HCT116 (cell line): ENCODE measurements around the gene C9orf72. TPM values are rescaled to one million over a fixed set of nuclear protein-coding genes. Genes with fewer than 3 reads are reported as not detected.

Source experiments
- ATAC-seq: fragments of 200-7000 bp; cut with Tn5 transposase; 2 replicates; pipeline ENCODE4 v1.9.1; 2020; ENCODE audit warnings: mild to moderate bottlenecking, moderate library complexity
- BruUV-seq: library from RNA; stranded (reverse); fragments of 400-500 nt; replicated peaks from 2 replicates; lab custom pipeline; 2021; lab: Mats Ljungman, UMichigan
- CTCF ChIA-PET: fragments of 300-600 bp; sonication (Branson Sonifier 250); formaldehyde crosslinking; loops from one replicate; lab custom pipeline; 2021; ENCODE audit warnings: antibody characterized with exemption; lab: Charles Lee
- POLR2A ChIA-PET: fragments of 300-600, 350-600 bp; sonication (Branson Sonifier 250); formaldehyde crosslinking; loops from one replicate; lab custom pipeline; 2021; ENCODE audit warnings: antibody characterized with exemption; lab: Charles Lee
- RAD21 ChIA-PET, 2 experiments: fragments of 300-600 bp; sonication (Branson Sonifier 250); formaldehyde crosslinking; loops; one replicate each; lab custom pipeline; 2023; ENCODE audit warnings: low total read pairs in 2 of 2; ENCODE audit not compliant: uncharacterized antibody in 2 of 2, unreplicated experiment in 2 of 2, low non-redundant PET in 1 of 2; lab: Charles Lee
- DNase-seq: peaks from one replicate; pipeline ENCODE4 v3.0.0-alpha.2; 2010; ENCODE audit warnings: low read depth, low spot score
- H2AFZ ChIP-seq: fragments of 200-600 bp; shearing (Covaris generic), sonication (generic); 2 replicates; pipeline ENCODE4 v1.6.1; 2017; ENCODE audit warnings: low read depth, mixed run types, mixed read lengths, antibody characterized with exemption, low read length; ENCODE audit not compliant: poor library complexity, severe bottlenecking
- H3K27ac ChIP-seq: 2 replicates; pipeline ENCODE4 v1.5.1; 2012; ENCODE audit warnings: low read depth, low read length
- H3K27me3 ChIP-seq: fragments of 200-600 bp; sonication (generic); 2 replicates; pipeline ENCODE4 v1.6.1; 2016; ENCODE audit warnings: mixed run types, low read length, mixed read lengths; ENCODE audit not compliant: insufficient read depth
- H3K36me3 ChIP-seq, 2 experiments: fragments of 200-500 bp in 1 of 2; fragments of 200-600 bp in 1 of 2; sonication (Bioruptor generic) in 1 of 2; sonication (generic) in 1 of 2; 2 replicates each; pipeline versions ENCODE4 v1.5.1 to v1.6.1; 2014 to 2016; ENCODE audit warnings: low read length in 2 of 2, inconsistent platforms in 1 of 2, mixed read lengths in 1 of 2, mixed run types in 1 of 2; ENCODE audit not compliant: insufficient read depth in 2 of 2, control insufficient read depth in 1 of 2
- H3K4me1 ChIP-seq, 2 experiments: fragments of 200-600 bp in 1 of 2; sonication (generic) in 1 of 2; 2 replicates each; pipeline versions ENCODE4 v1.5.1 to v1.6.1; 2012 to 2017; ENCODE audit warnings: low read length in 2 of 2, inconsistent platforms in 1 of 2, mild to moderate bottlenecking in 1 of 2, mixed read lengths in 1 of 2, mixed run types in 1 of 2, moderate library complexity in 1 of 2; ENCODE audit not compliant: insufficient read depth in 2 of 2, control insufficient read depth in 1 of 2
- H3K4me2 ChIP-seq: fragments of 200-600 bp; sonication (generic); 2 replicates; pipeline ENCODE4 v1.6.1; 2017; ENCODE audit warnings: mixed run types, low read length, mixed read lengths
- H3K4me3 ChIP-seq, 2 experiments: fragments of 200-600 bp in 1 of 2; sonication (generic) in 1 of 2; replicated peaks in 1 of 2; 2 replicates each; pipeline ENCODE4 v1.5.1; 2011 to 2016; ENCODE audit warnings: low read length in 2 of 2, control low read depth in 1 of 2, low read depth in 1 of 2, mild to moderate bottlenecking in 1 of 2, mixed read lengths in 1 of 2, mixed run types in 1 of 2
- H3K79me2 ChIP-seq: fragments of 200-600 bp; sonication (generic); 2 replicates; pipeline ENCODE4 v1.6.1; 2017; ENCODE audit warnings: mild to moderate bottlenecking, mixed run types, low read length, moderate library complexity, mixed read lengths; ENCODE audit not compliant: insufficient read depth
- H3K9ac ChIP-seq: fragments of 200-600 bp; sonication (generic); 2 replicates; pipeline ENCODE4 v1.6.1; 2016; ENCODE audit warnings: low read length, mixed read lengths
- H3K9me2 ChIP-seq: fragments of 200-600 bp; sonication (generic), shearing (Covaris generic); 2 replicates; pipeline ENCODE4 v1.6.1; 2017; ENCODE audit warnings: mixed run types, mild to moderate bottlenecking, moderate library complexity; ENCODE audit not compliant: insufficient read depth
- H3K9me3 ChIP-seq, 2 experiments: fragments of 200-500 bp in 1 of 2; fragments of 200-600 bp in 1 of 2; sonication (Bioruptor generic) in 1 of 2; sonication (generic) in 1 of 2; 2 replicates each; pipeline ENCODE4 v1.6.1; 2014 to 2017; ENCODE audit warnings: low read length in 2 of 2, mixed read lengths in 2 of 2, inconsistent platforms in 1 of 2, low read depth in 1 of 2, mild to moderate bottlenecking in 1 of 2, mixed run types in 1 of 2, moderate library complexity in 1 of 2; ENCODE audit not compliant: control insufficient read depth in 1 of 2, insufficient read depth in 1 of 2
- H4K20me1 ChIP-seq: fragments of 200-600 bp; sonication (generic), shearing (Covaris generic); 2 replicates; pipeline ENCODE4 v1.6.1; 2017; ENCODE audit warnings: mixed run types, mild to moderate bottlenecking, moderate library complexity; ENCODE audit not compliant: insufficient read depth
- ATF3 ChIP-seq: IDR thresholded peaks from 2 replicates; pipeline ENCODE4 v1.6.1; 2012
- CBX3 ChIP-seq: IDR thresholded peaks from 2 replicates; pipeline ENCODE4 v1.6.1; 2012; ENCODE audit warnings: low read depth
- CEBPB ChIP-seq: IDR thresholded peaks from 2 replicates; pipeline ENCODE4 v1.6.1; 2012; ENCODE audit warnings: low read depth
- EGR1 ChIP-seq: IDR thresholded peaks from 2 replicates; pipeline ENCODE4 v1.6.1; 2012; ENCODE audit warnings: low read depth
- ELF1 ChIP-seq: IDR thresholded peaks from 2 replicates; pipeline ENCODE4 v1.6.1; 2012; ENCODE audit warnings: low read depth, borderline replicate concordance
- EZH2phosphoT487 ChIP-seq: fragments of 200-600 bp; IDR thresholded peaks from 2 replicates; pipeline ENCODE4 v1.6.1; 2018; ENCODE audit warnings: antibody characterized with exemption, borderline replicate concordance
- FOSL1 ChIP-seq: IDR thresholded peaks from 2 replicates; pipeline ENCODE4 v1.6.1; 2012; ENCODE audit warnings: low read depth
- JUND ChIP-seq: IDR thresholded peaks from 2 replicates; pipeline ENCODE4 v1.6.1; 2012
- POLR2A ChIP-seq: IDR thresholded peaks from 2 replicates; pipeline ENCODE4 v1.7.0; 2011; ENCODE audit warnings: borderline replicate concordance; ENCODE audit not compliant: insufficient read depth, insufficient read length; ENCODE audit errors: extremely low read depth
- POLR2AphosphoS5 ChIP-seq: IDR thresholded peaks from 2 replicates; pipeline ENCODE4 v1.6.1; 2011; ENCODE audit warnings: mild to moderate bottlenecking, low read depth, low read length, moderate library complexity
- RAD21 ChIP-seq: IDR thresholded peaks from 2 replicates; pipeline ENCODE4 v1.6.1; 2012; ENCODE audit warnings: low read depth, mild to moderate bottlenecking
- SIN3A ChIP-seq: IDR thresholded peaks from 2 replicates; pipeline ENCODE4 v1.6.1; 2012; ENCODE audit warnings: low read depth
- SRF ChIP-seq: IDR thresholded peaks from 2 replicates; pipeline ENCODE4 v1.6.1; 2012; ENCODE audit warnings: low read depth
- TCF7L2 ChIP-seq: IDR thresholded peaks from 2 replicates; pipeline ENCODE4 v1.7.0; 2011; ENCODE audit warnings: borderline replicate concordance, inconsistent platforms; ENCODE audit not compliant: insufficient read depth, insufficient read length; ENCODE audit errors: extremely low read depth
- YY1 ChIP-seq: IDR thresholded peaks from 2 replicates; pipeline ENCODE4 v1.6.1; 2011; ENCODE audit warnings: low read length, low read depth, moderate library complexity, mild to moderate bottlenecking; ENCODE audit not compliant: insufficient replicate concordance; ENCODE audit errors: extremely low read depth
- ZBTB33 ChIP-seq: IDR thresholded peaks from 2 replicates; pipeline ENCODE4 v1.6.1; 2011; ENCODE audit warnings: mild to moderate bottlenecking, low read length, moderate library complexity; ENCODE audit not compliant: insufficient replicate concordance; ENCODE audit errors: extremely low read depth
- ZFX ChIP-seq: fragments of 450-650 bp; IDR thresholded peaks from 2 replicates; pipeline ENCODE4 v1.6.1; 2017
- ZNF274 ChIP-seq: fragments of 200-500 bp; sonication (Bioruptor generic); IDR thresholded peaks from 2 replicates; pipeline ENCODE4 v1.6.1; 2014; ENCODE audit warnings: mild to moderate bottlenecking, low read depth, low read length, inconsistent platforms
- intact Hi-C: fragments of 100-400 bp; cut with micrococcal nuclease; formaldehyde crosslinking; loops from 2 replicates; pipeline ENCODE4 v1.10.0; 2022
- total RNA-seq: library from RNA; stranded (reverse); gene quantifications from one replicate; pipeline ENCODE4 v1.2.1, GENCODE V29; 2021; ENCODE audit not compliant: unreplicated experiment

The C9orf72 gene
- total RNA-seq, 1 experiment from 2014 or later: 12.0 TPM

- ATAC-seq: no peak
- no TSS peak for BruUV-seq
Measured at GRCh38 chr9:27519466-27520465, 53.5 kb downstream of the C9orf72 start.

GRCh38 chr9:27518809-27519208 lies 54.5 kb downstream of the C9orf72 start:
- H3K36me3 ChIP-seq: no peaks in the 10 kb centered on the region
- ATAC-seq (no peak), DNase-seq (no peak)
- CTCF ChIA-PET: no interaction called here
- H3K79me2 ChIP-seq: no peaks in the 10 kb centered on the region
- no peaks in the 10 kb centered on the region for H3K27me3 ChIP-seq
- no peaks in the 10 kb centered on the region for H3K9me3 ChIP-seq
- no peak overlapping the region for H3K9ac ChIP-seq
- POLR2A ChIA-PET: no interaction called here
- H3K9me2 ChIP-seq: no peaks in the 10 kb centered on the region
- BruUV-seq: no TSS peak
- no peaks in the 10 kb centered on the region for H4K20me1 ChIP-seq
- H2AFZ ChIP-seq: no peak overlapping the region
- RAD21 ChIA-PET: no interaction called here
- no peak overlapping the region for H3K4me2 ChIP-seq
- no peak overlapping the region for H3K4me3 ChIP-seq
- no peak overlapping the region for H3K27ac ChIP-seq
- H3K4me1 ChIP-seq: no peaks in the 10 kb centered on the region
- intact Hi-C loops: no loop called here
- TF ChIP-seq CBX3 (no peak), ELF1 (no peak), SRF (no peak), POLR2A (no peak), RAD21 (no peak), ZFX (no peak), JUND (no peak), POLR2AphosphoS5 (no peak), ZNF274 (no peak), ZBTB33 (no peak), CEBPB (no peak), ATF3 (no peak), SIN3A (no peak), TCF7L2 (no peak), EZH2phosphoT487 (no peak), EGR1 (no peak), YY1 (no peak)

More at GRCh38 chr9:27519466-27520465, 53.5 kb downstream of the C9orf72 start:
- H3K79me2 ChIP-seq: no peaks in the 10 kb centered on the region
- H3K4me1 ChIP-seq: no peaks in the 10 kb centered on the region
- POLR2A ChIA-PET: no interaction called here
- TF ChIP-seq FOSL1: no peak
- no peaks in the 10 kb centered on the region for H4K20me1 ChIP-seq
- no peak for DNase-seq
- CTCF ChIA-PET: no interaction called here
- H2AFZ ChIP-seq: no peak overlapping the region
- H3K27ac ChIP-seq: no peak overlapping the region
- no peaks in the 10 kb centered on the region for H3K9me2 ChIP-seq
- intact Hi-C loops: no loop called here
- H3K4me2 ChIP-seq: no peak overlapping the region
- H3K4me3 ChIP-seq: no peak overlapping the region
- H3K36me3 ChIP-seq: no peaks in the 10 kb centered on the region
- H3K9ac ChIP-seq: no peak overlapping the region
- H3K27me3 ChIP-seq: no peaks in the 10 kb centered on the region
- H3K9me3 ChIP-seq: no peaks in the 10 kb centered on the region
- RAD21 ChIA-PET: no interaction called here
